Vagina (tissue), 2 donors: ENCODE results near the gene BCL3. TPM values are rescaled to one million over a fixed set of nuclear protein-coding genes. Genes with fewer than 3 reads are reported as not detected.

Experiments
- DNase-seq, 2 donors: peaks; one replicate each; pipeline ENCODE4 v3.0.0-alpha.2; 2017; ENCODE audit errors: extremely low spot score in 2 of 2
- H3K27ac ChIP-seq: fragments of 200-600 bp; sonication (generic); one replicate; pipeline ENCODE4 v1.5.1; 2019
- H3K27me3 ChIP-seq: fragments of 200-600 bp; sonication (generic); one replicate; pipeline ENCODE4 v1.5.1; 2019
- H3K36me3 ChIP-seq, 2 donors: fragments of 200-600 bp; sonication (generic); one replicate each; pipeline ENCODE4 v1.5.1; 2017 to 2019
- H3K4me1 ChIP-seq: fragments of 200-600 bp; sonication (generic); one replicate; pipeline ENCODE4 v1.5.1; 2019
- H3K4me3 ChIP-seq, 2 donors: fragments of 200-600 bp; sonication (generic); 1 replicate in 1 of 2; 2 replicates in 1 of 2; pipeline ENCODE4 v1.5.1; 2016 to 2019
- H3K9me3 ChIP-seq: fragments of 200-600 bp; sonication (generic); one replicate; pipeline ENCODE4 v1.5.1; 2019
- POLR2A ChIP-seq, 2 donors: fragments of 450-650 bp; IDR thresholded peaks; one replicate each; pipeline ENCODE4 v1.6.1; 2017; ENCODE audit warnings: antibody characterized with exemption in 2 of 2, mild to moderate bottlenecking in 2 of 2, moderate library complexity in 2 of 2
- POLR2AphosphoS5 ChIP-seq, 2 donors: sonication (generic); formaldehyde crosslinking; IDR thresholded peaks; one replicate each; pipeline ENCODE4 v1.9.0; 2017; ENCODE audit warnings: antibody characterized with exemption in 2 of 2, mild to moderate bottlenecking in 2 of 2, low read depth in 1 of 2; ENCODE audit not compliant: insufficient read depth in 1 of 2
- intact Hi-C: fragments of 100-400 bp; cut with DNase I; formaldehyde crosslinking; loops from one replicate; pipeline ENCODE4 v1.15.1; 2023
- total RNA-seq: library from RNA; depleted of rRNA; stranded (reverse); fragments of >200 nt; gene quantifications from one replicate; pipeline ENCODE4 v1.2.3, GENCODE V29; 2016
- TF ChIP-seq, protein P1 (sequence below), 3 experiments: fragments of 450-650 bp in 2 of 3; fragments of 200-600 bp in 1 of 3; sonication (generic) in 1 of 3; IDR thresholded peaks; one replicate each; pipeline ENCODE4 v1.5.1; 2017 to 2019; ENCODE audit warnings: antibody characterized with exemption in 3 of 3, mild to moderate bottlenecking in 2 of 3, moderate library complexity in 2 of 3

The BCL3 gene
- total RNA-seq, 1 donor from 2014 or later: 86.9 TPM

DNA sequence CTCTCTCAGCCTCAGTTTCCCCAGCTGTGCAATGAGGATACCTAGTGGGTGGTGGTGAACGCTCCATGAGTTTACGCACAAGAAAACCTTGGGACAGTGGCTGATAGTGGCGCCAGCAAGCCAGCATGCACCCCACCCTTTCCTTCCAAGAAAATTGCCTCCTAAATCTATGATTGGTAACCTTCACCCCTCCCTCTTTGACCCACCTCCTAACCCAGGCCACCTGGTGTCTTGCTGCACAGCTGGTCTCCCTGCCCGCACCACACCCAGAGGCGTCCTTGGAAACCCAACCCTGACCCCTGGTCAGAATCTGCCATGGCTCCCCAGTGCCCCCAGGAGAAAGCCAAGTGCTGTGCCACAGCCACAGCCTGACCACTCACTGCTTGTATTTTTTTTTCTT lies 22.8 kb upstream of the BCL3 start:
- intact Hi-C loops: loop anchor here (2.0 to 10.0 kb wide), 2 partner anchors 45 to 119 kb away; partner anchors contain the start of gene NECTIN2
- no peak for DNase-seq
- peaks cover 9% of the 10 kb centered on the region for H3K4me1 ChIP-seq
- H3K4me3 ChIP-seq: no peak overlapping the region
- TF ChIP-seq, protein P1, sequence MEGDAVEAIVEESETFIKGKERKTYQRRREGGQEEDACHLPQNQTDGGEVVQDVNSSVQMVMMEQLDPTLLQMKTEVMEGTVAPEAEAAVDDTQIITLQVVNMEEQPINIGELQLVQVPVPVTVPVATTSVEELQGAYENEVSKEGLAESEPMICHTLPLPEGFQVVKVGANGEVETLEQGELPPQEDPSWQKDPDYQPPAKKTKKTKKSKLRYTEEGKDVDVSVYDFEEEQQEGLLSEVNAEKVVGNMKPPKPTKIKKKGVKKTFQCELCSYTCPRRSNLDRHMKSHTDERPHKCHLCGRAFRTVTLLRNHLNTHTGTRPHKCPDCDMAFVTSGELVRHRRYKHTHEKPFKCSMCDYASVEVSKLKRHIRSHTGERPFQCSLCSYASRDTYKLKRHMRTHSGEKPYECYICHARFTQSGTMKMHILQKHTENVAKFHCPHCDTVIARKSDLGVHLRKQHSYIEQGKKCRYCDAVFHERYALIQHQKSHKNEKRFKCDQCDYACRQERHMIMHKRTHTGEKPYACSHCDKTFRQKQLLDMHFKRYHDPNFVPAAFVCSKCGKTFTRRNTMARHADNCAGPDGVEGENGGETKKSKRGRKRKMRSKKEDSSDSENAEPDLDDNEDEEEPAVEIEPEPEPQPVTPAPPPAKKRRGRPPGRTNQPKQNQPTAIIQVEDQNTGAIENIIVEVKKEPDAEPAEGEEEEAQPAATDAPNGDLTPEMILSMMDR (IDR thresholded peaks at IDR 0.05): no peak
- TF ChIP-seq POLR2AphosphoS5 (IDR thresholded peaks at IDR 0.05; ENCODE audit: insufficient read depth in 1 of 2, low read depth in 1 of 2): no peak
- no peak for TF ChIP-seq POLR2A (IDR thresholded peaks at IDR 0.05)
- no peak overlapping the region for H3K27ac ChIP-seq
- no peaks in the 10 kb centered on the region for H3K9me3 ChIP-seq
- no peaks in the 10 kb centered on the region for H3K36me3 ChIP-seq
- H3K27me3 ChIP-seq: no peaks in the 10 kb centered on the region

DNA sequence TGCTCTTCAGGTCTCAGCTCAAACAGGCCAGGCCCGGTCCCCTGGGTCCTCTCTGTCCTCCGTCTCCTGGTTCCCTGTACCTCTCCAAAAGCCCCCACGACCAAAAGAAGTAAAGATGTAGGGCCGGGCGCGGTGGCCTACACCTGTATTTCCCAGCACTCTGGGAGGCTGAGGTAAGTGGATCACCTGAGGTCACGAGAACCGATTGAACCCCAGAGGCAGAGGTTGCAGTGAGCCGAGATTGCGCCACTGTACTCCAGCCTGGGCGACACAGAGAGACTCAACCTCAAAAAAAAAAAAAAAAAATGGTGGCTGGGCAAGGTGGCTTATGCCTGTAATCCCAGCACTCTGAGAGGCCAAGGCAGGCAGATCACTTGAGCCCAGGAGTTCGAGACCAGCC lies 22.0 kb upstream of the BCL3 start:
- Histone ChIP-seq H3K36me3 (no peaks in the 10 kb centered on the region), H3K4me1 (peaks cover 9% of the 10 kb centered on the region), H3K27me3 (no peaks in the 10 kb centered on the region), H3K4me3 (no peak overlapping the region), H3K27ac (no peak overlapping the region), H3K9me3 (no peaks in the 10 kb centered on the region)
- TF ChIP-seq POLR2AphosphoS5 (IDR thresholded peaks at IDR 0.05; ENCODE audit: insufficient read depth in 1 of 2, low read depth in 1 of 2) (no peak), POLR2A (IDR thresholded peaks at IDR 0.05) (no peak)
- TF ChIP-seq, protein P1 (IDR thresholded peaks at IDR 0.05): no peak
- intact Hi-C loops: loop anchor here (10.0 kb wide), 1 partner anchor 118 kb away; the partner anchor contains the start of gene NECTIN2
- no peak for DNase-seq

DNA sequence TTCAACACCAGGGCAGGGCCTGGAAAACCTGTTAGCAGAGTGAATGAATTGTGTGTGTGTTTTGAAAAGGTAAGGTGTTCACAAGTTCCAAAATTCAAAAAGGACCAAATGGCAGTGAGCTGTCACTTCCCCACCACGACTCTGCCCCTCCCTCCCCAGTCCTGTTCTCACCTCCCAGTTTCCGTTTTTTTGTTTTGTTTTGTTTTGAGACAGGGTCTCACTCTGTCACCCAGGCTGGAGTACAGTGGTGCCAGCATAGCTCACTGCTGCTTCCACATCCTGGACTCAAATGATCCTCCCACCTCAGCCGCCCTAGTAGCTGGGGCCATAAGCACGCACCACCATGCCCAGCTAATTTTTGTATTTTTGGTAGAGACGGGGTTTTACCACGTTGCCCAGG lies 20.3 kb upstream of the BCL3 start:
- peaks cover 9% of the 10 kb centered on the region for H3K4me1 ChIP-seq
- no peak for DNase-seq
- no peak for TF ChIP-seq POLR2A (IDR thresholded peaks at IDR 0.05)
- TF ChIP-seq POLR2AphosphoS5 (IDR thresholded peaks at IDR 0.05; ENCODE audit: insufficient read depth in 1 of 2, low read depth in 1 of 2): no peak
- TF ChIP-seq, protein P1 (IDR thresholded peaks at IDR 0.05): no peak
- intact Hi-C loops: loop anchor here (10.0 kb wide), 1 partner anchor 117 kb away; the partner anchor contains the start of gene NECTIN2
- H3K27me3 ChIP-seq: no peaks in the 10 kb centered on the region
- H3K27ac ChIP-seq: no peak overlapping the region
- no peak overlapping the region for H3K4me3 ChIP-seq
- no peaks in the 10 kb centered on the region for H3K9me3 ChIP-seq
- no peaks in the 10 kb centered on the region for H3K36me3 ChIP-seq

DNA sequence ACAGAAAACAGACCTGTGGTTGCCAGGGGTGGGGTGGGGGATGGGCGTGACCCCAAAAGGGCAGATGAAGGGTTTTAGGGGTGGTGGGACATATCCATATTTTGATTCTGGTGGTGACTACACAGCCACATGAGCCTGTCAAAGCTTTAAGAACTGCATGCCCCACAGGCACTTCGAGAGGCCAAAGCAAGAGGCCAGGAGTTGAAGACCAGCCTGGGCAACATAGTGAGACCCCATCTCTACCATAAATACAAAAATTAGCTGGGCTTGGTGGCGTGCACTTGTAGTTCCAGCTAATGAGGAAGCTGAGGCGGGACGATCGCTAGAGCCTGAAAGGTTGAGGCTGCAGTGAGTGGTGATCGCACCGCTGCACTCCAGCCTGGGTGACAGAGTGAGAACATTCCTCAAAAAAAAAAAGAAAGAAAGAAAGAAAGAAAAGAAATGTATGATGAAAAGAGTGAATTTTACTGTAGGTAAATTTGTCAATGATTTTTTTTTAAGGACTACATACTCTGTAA lies 18.9 kb upstream of the BCL3 start:
- Histone ChIP-seq H3K9me3 (no peaks in the 10 kb centered on the region), H3K27ac (no peak overlapping the region), H3K27me3 (no peaks in the 10 kb centered on the region), H3K36me3 (no peaks in the 10 kb centered on the region), H3K4me3 (no peak overlapping the region), H3K4me1 (peaks cover 9% of the 10 kb centered on the region)
- TF ChIP-seq, protein P1 (IDR thresholded peaks at IDR 0.05): no peak
- TF ChIP-seq POLR2AphosphoS5 (IDR thresholded peaks at IDR 0.05; ENCODE audit: insufficient read depth in 1 of 2, low read depth in 1 of 2): no peak
- TF ChIP-seq POLR2A (IDR thresholded peaks at IDR 0.05): no peak
- intact Hi-C loops: loop anchor here (10.0 kb wide), 1 partner anchor 115 kb away; the partner anchor contains the start of gene NECTIN2
- DNase-seq: no peak

DNA sequence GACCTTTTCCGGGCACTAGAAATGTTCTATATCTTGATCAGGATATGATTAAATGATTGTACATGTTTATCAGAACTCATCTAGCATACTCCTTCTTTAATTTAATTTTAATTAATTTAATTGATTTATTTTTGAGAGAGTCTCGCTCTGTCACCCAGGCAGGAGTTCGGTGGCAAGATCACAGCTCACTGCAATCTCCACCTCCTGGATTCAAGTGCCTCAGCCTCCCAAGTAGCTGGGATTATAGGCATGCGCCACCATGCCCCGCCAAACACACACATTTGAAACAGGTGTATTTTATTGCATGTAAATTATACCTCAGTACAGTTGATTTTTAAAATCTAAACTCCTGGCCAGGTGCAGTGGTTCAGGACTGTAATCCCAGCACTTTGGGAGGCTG lies 17.4 kb upstream of the BCL3 start:
- intact Hi-C loops: no loop called here
- TF ChIP-seq POLR2A (IDR thresholded peaks at IDR 0.05) (no peak), POLR2AphosphoS5 (IDR thresholded peaks at IDR 0.05; ENCODE audit: insufficient read depth in 1 of 2, low read depth in 1 of 2) (no peak)
- TF ChIP-seq, protein P1 (IDR thresholded peaks at IDR 0.05): no peak

More for the DNA sequence above, 17.4 kb upstream of the BCL3 start:
- no peaks in the 10 kb centered on the region for H3K27me3 ChIP-seq
- no peaks in the 10 kb centered on the region for H3K36me3 ChIP-seq
- H3K4me1 ChIP-seq: no peaks in the 10 kb centered on the region
- H3K27ac ChIP-seq: no peak overlapping the region
- no peaks in the 10 kb centered on the region for H3K9me3 ChIP-seq
- no peak for DNase-seq
- H3K4me3 ChIP-seq: no peak overlapping the region
